HG03575 (cell line): ENCODE results near the gene PID1.
"Not testable (repeated sequence)": the region's sequence is repeated elsewhere in the genome, so short reads cannot be mapped to it uniquely, and the experiment has no call there.

Experiments used
- ATAC-seq: cut with Tn5 transposase; IDR thresholded peaks from one replicate; pipeline ENCODE4 v1.9.1; 2021; ENCODE audit not compliant: unreplicated experiment, insufficient number of reproducible peaks, low FRiP score; ENCODE audit errors: extremely low read depth

Gene PID1

GRCh38 chr2:229096409-229097066 is 174.5 kb downstream of the PID1 start:
- ATAC-seq, result no peak

- ATAC-seq, result no peak
Observed at GRCh38 chr2:229095472-229095871, 175.6 kb downstream of the PID1 start.

GRCh38 chr2:229090225-229090624 is 180.9 kb downstream of the PID1 start:
- no peak for ATAC-seq

GRCh38 chr2:229089776-229090175 is 181.3 kb downstream of the PID1 start:
- ATAC-seq, result no peak

GRCh38 chr2:229088966-229089700 is 182.0 kb downstream of the PID1 start:
- ATAC-seq, result no peak

DNA sequence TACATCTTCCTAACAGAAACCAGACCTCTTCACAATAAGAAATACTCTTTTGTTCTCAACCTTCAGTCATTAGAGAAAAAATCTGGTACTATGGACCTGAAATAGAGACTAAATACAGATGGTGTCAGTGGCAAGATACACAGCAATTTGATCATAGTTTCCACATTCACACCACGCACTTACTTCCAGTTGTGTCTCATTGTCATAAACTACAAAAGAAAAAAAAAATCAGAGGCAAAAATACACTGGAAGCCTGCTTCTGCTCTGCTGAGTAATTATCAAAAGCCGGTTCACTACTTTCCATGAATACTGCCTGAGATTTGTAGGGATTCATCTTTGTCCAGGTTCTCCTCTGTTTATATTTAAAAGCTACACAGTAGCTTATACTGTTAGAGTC is 182.6 kb downstream of the PID1 start:
- ATAC-seq, result no peak

GRCh38 chr2:229087843-229088516 is 183.1 kb downstream of the PID1 start:
- no peak for ATAC-seq

DNA sequence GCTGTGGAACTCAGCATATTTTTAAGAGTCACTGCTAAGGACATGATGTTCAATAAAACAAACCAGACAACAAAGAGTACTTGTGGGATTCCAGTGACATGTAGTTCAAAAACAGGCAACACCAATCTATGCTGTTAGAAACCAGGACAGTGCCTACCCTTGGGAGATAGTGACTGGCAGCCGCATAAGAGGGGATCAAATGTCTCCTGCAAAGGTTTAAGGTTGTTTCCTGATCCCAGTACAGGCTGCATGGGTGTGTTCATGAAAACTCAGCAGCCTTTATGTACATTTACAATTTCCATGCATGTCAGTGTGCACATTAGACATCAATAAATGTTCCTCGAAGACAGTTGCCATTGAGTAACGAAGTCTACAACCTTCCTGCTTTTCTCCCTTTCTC is 183.8 kb downstream of the PID1 start:
- no peak for ATAC-seq

DNA sequence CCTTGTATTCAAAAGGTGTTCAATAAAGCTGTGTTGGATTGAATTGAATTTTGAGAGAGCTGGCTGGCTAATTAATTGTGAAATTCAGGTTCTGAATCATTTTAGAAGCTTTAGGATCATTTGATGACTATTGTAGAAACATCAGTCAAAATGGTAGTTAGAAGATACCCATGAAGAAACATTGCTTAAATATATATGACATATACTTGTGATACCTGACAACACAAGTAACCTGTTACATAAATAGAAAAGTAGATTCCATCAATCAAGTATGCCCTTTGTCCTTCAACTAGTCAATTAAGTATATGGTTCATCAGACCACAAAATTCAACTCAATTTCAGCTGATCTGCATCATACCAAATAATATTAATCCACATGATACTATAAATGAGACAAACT is 185.6 kb downstream of the PID1 start:
- no peak for ATAC-seq

DNA sequence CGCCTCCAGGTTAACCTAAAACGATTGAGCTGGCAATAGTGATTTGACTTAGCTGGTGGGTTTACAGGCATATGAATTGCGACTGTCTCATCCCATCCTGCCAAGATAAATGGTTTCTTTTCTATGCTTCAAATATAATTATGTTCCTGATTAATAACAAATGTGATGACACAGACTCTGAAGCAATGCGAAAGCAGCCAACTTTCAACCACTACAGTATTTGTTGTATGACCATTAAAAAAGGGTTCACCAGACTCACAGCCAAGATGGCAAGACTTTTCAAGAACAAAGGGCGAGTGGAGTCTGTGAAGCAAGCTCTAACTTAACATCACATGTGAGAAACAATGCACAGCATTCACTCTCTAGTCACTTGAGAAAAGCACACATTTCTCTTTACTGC is 186.6 kb downstream of the PID1 start:
- no peak for ATAC-seq

DNA sequence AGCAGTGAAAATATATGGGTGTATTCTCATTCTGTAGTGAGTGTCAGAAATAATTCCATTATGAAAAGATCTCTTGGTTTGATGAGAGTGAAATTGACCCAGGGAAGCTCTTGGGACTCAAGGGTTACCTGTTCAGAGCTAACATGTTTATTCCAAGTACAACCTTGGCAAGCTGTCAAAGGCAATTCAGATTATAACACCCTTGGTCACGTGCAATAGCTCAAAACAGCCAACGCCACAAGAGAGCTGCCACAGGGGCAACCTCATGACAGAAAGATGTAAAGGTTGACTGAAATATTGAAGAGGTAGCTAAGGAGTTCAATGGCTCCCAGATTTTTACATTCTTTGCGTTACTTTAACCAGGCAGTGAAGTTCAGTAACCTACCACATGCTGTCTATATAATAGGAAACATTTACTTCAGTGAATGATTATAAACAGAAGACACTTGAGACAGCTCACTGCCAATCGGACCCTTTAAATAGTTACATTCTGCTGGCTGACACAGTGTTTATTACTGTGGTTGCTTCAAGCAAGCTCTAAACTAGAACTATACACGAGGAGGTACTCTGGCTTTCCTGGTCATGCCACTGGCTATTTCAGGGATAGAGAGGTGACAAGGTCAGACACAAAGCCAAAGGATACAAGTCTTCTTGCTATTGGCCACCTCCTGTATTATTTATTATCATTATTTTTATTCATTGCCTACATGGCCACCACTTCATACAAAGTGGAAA is 187.3 kb downstream of the PID1 start:
- no peak for ATAC-seq

DNA sequence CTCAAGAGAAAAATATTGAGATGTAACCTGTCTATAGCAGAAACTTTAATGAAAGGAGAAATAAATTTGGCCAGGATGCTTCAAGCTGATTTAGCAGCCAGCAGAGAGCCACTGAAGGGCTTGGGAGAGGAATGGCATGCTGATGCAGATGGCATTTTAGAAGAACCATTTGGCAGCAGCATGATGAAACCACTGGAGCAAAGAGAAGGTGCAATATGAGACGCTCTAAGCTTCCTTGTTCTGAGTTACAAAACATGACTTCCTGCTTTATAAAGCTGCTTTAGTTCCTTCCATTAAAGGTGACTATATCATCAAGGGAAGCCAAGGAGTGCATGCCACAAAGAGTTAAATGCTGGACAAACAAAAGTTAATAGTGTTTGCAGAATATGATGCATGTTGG is 189.7 kb downstream of the PID1 start:
- ATAC-seq, result no peak

- no peak for ATAC-seq
Observed at GRCh38 chr2:229080172-229080571, 190.9 kb downstream of the PID1 start.

DNA sequence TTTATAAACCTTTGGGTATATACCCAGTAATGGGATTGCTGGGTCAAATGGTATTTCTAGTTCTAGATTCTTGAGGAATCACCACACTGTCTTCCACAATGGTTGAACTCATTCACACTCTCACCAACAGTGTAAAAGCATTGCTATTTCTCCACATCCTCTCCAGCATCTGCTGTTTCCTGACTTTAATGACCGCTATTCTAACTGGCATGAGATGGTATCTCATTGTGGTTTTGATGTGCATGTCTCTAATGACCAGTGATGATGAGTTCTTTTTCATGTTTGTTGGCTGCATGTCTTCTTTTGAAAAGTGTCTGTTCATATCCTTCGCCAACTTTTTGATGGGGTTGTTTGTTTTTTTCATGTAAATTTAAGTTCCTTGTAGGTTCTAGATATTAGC is 194.2 kb downstream of the PID1 start:
- not testable (repeated sequence) for ATAC-seq

DNA sequence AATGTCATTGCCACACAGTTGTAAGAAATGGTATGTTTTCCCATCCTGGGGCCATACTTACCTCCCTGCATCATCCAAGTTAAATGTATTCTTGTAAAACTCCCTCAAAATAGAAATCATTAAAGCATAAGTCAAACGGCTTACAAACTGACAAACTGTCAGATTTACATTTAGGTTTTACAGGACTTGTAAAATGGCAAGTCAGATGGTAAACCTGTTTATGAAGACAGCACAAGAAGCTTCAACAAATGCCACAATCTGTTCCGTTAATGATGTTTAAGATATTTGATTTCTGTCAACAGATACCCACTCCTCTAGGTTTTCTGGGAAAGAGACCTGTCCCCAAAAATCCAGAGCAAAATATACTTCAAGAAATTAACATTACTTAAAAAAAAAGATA is 197.2 kb downstream of the PID1 start:
- ATAC-seq, result no peak

GRCh38 chr2:229071292-229071976 is 199.7 kb downstream of the PID1 start:
- ATAC-seq, result no peak

DNA sequence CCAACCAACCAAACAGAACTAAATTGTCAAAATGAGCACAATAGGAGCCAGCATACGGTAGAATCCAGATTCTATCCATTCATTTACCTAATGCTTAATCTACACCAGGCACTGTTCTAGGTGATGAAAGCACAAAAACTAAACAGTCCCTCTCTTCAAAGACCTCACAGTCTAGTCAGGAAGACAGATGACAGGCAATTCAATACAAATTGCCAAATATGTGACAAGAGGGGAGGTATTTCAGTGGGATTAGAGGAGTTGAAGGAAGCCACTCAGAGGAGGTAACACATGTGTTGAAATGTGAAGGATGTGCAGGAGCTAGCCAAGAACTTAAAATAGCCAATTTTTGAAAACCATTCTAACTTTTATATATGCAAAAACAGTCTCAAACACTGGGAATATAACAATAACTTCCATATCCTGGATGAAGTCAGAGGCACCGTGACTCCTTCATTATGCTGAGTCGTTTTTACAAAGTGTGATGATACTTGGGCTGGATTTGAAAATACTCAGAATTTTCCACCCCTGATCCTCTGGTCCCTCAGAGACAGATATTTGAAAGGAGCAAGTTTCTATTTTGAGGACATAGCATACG is 204.9 kb downstream of the PID1 start:
- ATAC-seq, result no peak

DNA sequence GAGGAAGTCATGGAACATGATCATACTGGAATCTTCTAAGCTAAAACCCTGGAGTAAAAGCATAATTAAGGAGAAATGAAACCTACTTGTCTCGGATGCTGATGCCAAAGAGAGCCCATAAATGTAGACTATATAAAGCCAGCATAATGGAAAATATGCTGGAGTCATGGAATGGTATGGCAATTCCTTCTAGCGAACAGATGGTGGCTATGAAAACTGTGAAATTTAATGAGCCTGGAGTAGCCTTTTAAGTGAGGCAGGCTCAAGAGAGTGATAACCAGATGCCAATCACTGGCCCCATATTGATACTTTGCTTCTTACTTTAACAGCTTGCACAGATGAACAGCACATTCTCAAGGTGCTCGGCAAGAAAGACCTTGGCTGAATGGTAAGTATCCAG is 206.3 kb downstream of the PID1 start:
- no peak for ATAC-seq

DNA sequence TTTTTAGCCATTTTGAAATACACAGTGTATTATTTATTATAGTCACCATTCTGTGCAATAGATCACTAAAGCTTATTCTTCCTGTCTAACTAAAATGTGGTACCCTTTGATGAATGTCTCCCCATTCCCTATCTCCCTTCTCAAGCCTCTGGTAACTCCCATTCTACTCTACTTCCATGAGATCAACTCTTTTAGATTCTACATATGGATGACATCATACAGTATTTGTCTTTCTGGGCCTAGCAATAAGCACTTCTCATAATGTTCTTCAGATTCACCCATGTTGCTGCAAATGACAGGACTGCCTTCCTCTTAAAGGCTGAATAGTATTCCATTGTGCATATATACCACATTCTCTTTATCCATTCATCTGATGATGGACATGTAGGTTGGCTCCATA is 210.9 kb downstream of the PID1 start:
- ATAC-seq, result no peak
